Measurements from ENCODE around the gene SLC1A4. TPM values are rescaled to one million over a fixed set of nuclear protein-coding genes. Genes with fewer than 3 reads are reported as not detected.

The SLC1A4 gene
- total RNA-seq, 3 donors from 2014 or later, result 8.2 to 14.7 (median 8.4) TPM

GRCh38 chr2:64951306-64951953, 37.8 kb upstream of the SLC1A4 start:
- no peaks in the 10 kb centered on the region for H3K4me1 ChIP-seq (ENCODE audit: low read depth)
- TF ChIP-seq, protein P1, sequence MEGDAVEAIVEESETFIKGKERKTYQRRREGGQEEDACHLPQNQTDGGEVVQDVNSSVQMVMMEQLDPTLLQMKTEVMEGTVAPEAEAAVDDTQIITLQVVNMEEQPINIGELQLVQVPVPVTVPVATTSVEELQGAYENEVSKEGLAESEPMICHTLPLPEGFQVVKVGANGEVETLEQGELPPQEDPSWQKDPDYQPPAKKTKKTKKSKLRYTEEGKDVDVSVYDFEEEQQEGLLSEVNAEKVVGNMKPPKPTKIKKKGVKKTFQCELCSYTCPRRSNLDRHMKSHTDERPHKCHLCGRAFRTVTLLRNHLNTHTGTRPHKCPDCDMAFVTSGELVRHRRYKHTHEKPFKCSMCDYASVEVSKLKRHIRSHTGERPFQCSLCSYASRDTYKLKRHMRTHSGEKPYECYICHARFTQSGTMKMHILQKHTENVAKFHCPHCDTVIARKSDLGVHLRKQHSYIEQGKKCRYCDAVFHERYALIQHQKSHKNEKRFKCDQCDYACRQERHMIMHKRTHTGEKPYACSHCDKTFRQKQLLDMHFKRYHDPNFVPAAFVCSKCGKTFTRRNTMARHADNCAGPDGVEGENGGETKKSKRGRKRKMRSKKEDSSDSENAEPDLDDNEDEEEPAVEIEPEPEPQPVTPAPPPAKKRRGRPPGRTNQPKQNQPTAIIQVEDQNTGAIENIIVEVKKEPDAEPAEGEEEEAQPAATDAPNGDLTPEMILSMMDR (IDR thresholded peaks at IDR 0.05), result no peak

DNA sequence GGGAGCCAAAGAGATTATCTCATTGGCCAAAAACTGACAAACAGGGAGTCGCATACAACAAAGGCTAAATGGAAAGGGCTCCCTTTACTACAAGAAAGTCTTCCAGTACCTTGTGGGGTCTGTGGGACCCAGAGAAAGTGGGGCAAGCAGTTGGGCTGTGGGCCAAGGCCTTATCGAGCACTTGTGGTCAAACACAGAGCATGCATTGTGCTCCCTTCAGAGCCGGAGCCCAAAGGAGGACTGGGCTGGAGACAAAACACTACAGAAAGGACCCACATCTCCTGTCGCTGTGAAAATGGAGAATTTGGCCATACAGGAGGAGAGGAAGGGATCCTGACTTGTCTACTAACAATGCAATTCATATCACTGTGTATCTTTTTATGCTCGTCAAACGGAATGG, 37.1 kb upstream of the SLC1A4 start:
- ATAC-seq, result no peak
- Histone ChIP-seq H3K4me1 (ENCODE audit: low read depth) (no peaks in the 10 kb centered on the region), H3K4me3 (no peak overlapping the region), H3K9me3 (no peaks in the 10 kb centered on the region), H3K36me3 (ENCODE audit: low read depth) (no peaks in the 10 kb centered on the region)
- TF ChIP-seq, protein P1 (IDR thresholded peaks at IDR 0.05), result no peak
- no peak for DNase-seq
- intact Hi-C loops (cut with DNase I, micrococcal nuclease), result no loop called here

More at GRCh38 chr2:64951306-64951953, 37.8 kb upstream of the SLC1A4 start:
- no peak for DNase-seq
- H3K36me3 ChIP-seq (ENCODE audit: low read depth), result no peaks in the 10 kb centered on the region
- no peak for ATAC-seq
- intact Hi-C loops (cut with DNase I, micrococcal nuclease), result no loop called here
- no peaks in the 10 kb centered on the region for H3K9me3 ChIP-seq
- no peak overlapping the region for H3K4me3 ChIP-seq

DNA sequence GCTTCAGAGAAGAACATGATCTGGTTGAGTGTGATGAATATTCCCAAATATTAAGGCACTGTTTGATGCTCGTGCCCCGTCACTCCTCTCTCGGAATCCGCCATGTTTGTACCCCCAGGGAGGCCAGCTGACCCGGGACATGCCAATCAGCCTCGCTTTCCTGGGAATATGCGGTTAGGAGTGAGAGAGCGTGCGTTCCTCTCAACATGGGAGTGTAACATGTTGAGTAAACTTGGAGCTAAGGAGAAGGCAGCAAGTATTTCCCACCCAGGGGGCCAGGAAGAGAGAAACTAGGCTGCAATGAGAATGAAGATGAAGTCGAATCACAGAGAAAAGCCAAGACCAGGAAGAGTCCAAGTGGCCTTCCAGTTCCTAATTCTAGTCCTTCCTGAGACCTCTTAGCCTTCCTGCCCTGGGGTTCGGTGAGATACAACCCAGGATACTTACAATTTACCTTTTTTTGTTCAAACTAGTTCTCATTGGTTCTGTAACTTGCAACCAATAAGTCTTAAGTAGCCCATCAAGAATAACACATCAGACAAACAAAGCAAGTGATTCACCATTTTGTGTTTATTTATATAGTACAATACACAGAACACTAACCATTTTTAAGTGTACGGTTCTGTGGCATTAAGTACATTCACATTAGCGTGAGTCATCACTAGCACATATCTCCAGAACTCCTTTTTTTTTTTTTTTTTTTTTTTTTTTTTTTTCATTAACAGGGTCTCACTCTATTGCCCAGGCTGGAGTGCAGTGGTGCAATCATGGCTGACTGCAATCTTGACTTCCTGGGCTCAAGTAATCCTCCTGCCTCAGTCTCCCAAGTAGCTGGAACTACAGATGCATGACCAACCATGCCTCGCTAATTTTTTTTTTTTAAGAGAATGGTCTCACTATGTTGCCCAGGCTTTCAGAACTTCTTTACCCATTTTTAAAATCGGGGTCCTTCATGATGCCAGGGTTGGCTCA, 36.4 kb upstream of the SLC1A4 start:
- intact Hi-C loops (cut with DNase I, micrococcal nuclease), result no loop called here
- H3K36me3 ChIP-seq (ENCODE audit: low read depth), result no peaks in the 10 kb centered on the region
- no peaks in the 10 kb centered on the region for H3K4me1 ChIP-seq (ENCODE audit: low read depth)
- no peak for DNase-seq
- H3K4me3 ChIP-seq, result no peak overlapping the region
- TF ChIP-seq, protein P1 (IDR thresholded peaks at IDR 0.05), result no peak
- no peaks in the 10 kb centered on the region for H3K9me3 ChIP-seq
- ATAC-seq, result no peak

DNA sequence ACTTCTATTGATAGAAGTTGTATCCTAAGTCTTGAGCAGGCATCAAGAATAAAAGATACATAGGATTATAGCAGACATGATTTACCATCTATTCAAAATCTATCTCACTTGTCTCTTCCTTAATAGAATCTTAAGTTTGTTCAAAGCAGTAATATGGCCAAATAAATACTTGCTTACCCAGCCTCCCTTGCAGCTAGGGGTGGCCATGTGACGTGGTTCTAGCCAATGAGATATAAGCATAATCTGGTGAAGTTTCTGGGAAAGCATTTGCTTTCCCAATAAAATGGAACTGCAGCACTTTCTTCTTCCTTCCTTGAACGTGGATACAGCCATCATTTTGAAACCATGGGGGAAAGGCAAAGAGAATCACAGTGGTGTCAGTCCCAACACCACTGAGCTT, 33.7 kb upstream of the SLC1A4 start:
- intact Hi-C loops (cut with DNase I, micrococcal nuclease), result no loop called here
- Histone ChIP-seq H3K4me1 (ENCODE audit: low read depth) (no peaks in the 10 kb centered on the region), H3K4me3 (no peak overlapping the region), H3K36me3 (ENCODE audit: low read depth) (no peaks in the 10 kb centered on the region), H3K9me3 (no peaks in the 10 kb centered on the region)
- ATAC-seq, result no peak
- TF ChIP-seq, protein P1 (IDR thresholded peaks at IDR 0.05), result no peak
- DNase-seq, result no peak

DNA sequence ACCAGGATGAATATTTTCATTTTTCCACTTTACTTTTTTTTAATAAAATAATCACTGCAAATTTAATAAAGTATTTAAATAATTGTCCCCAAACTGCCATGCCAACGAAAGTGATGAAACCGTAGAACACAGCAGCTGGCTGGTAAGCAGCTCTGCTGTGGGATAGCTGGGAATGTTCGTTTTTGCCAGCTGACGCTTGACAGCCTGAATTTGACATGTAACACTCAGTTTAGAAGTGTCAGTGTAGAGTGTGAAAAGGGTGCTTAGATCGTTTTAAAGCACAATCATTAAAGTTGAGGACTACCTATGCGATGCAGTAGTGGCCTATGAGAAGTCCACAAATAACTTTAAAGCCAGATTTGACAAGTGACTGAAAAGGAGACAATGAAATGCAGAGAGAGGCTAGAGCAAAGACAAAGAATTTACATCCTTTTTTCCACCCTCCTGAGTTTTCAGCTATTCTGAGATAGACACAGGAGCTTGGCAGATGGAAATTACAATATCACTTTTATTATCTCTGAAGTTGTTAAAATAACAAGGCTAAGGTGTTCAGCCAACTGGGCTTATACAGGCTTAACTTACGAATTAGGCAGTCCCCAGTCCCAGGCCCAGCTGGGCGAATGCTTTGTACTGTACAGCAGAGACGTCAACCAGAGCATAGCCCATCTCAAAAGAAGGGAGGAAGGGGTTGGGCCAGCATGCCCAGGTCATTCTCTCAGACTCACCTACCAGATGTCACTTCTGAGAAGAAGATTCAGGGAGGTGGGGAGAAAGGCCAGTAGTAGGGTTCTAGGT, 31.9 kb upstream of the SLC1A4 start:
- no peaks in the 10 kb centered on the region for H3K36me3 ChIP-seq (ENCODE audit: low read depth)
- no peak for ATAC-seq
- TF ChIP-seq, protein P1 (IDR thresholded peaks at IDR 0.05), result no peak
- peaks cover 5% of the 10 kb centered on the region for H3K4me1 ChIP-seq (ENCODE audit: low read depth)
- no peaks in the 10 kb centered on the region for H3K9me3 ChIP-seq
- H3K4me3 ChIP-seq, result no peak overlapping the region
- DNase-seq, result no peak
- intact Hi-C loops (cut with DNase I, micrococcal nuclease), result no loop called here

Data from mucosa of descending colon (tissue), 3 donors.